ENCODE measurements around the gene HSF2BP. TPM values are rescaled to one million over a fixed set of nuclear protein-coding genes. Genes with fewer than 3 reads are reported as not detected.

Gene HSF2BP
- total RNA-seq, 4 donors from 2014 or later: 0.63 to 1.2 (median 0.66) TPM; not detected in 1

DNA sequence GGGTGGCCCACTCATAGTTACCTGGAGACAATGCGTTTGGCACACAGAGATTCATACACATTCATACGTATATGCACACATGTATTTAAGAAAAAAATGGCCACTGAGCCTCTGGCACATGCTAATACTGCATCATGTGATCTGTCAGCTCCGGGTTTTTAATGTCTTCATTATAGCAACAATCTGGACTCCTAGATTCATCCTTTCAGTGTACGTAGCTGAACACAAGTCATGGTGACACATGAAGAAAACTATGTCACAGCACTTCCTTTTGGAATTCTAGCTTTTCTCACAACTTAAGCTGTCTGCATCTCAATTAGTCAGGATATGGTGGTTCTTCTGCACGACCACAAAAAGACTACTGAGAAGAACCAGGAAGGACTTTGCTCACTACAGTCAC lies 24.7 kb downstream of the HSF2BP start:
- no peaks in the 10 kb centered on the region for H3K27me3 ChIP-seq
- WGBS: 79% methylated on average over 5 of the region's 5 CpGs
- no peaks in the 10 kb centered on the region for H3K9me3 ChIP-seq
- H3K4me3 ChIP-seq: no peak overlapping the region
- no peak for DNase-seq (ENCODE audit: extremely low spot score)
- no peak overlapping the region for H3K27ac ChIP-seq (replicated peaks in 1 of 4)
- intact Hi-C loops (cut with DNase I): no loop called here
- H3K36me3 ChIP-seq: no peaks in the 10 kb centered on the region
- TF ChIP-seq POLR2AphosphoS5 (IDR thresholded peaks at IDR 0.05): no peak
- TF ChIP-seq, protein P1, sequence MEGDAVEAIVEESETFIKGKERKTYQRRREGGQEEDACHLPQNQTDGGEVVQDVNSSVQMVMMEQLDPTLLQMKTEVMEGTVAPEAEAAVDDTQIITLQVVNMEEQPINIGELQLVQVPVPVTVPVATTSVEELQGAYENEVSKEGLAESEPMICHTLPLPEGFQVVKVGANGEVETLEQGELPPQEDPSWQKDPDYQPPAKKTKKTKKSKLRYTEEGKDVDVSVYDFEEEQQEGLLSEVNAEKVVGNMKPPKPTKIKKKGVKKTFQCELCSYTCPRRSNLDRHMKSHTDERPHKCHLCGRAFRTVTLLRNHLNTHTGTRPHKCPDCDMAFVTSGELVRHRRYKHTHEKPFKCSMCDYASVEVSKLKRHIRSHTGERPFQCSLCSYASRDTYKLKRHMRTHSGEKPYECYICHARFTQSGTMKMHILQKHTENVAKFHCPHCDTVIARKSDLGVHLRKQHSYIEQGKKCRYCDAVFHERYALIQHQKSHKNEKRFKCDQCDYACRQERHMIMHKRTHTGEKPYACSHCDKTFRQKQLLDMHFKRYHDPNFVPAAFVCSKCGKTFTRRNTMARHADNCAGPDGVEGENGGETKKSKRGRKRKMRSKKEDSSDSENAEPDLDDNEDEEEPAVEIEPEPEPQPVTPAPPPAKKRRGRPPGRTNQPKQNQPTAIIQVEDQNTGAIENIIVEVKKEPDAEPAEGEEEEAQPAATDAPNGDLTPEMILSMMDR (IDR thresholded peaks at IDR 0.05): no peak
- TF ChIP-seq POLR2A (IDR thresholded peaks at IDR 0.05; ENCODE audit: low read depth): no peak
- no peak for TF ChIP-seq EP300 (IDR thresholded peaks at IDR 0.05)
- H3K4me1 ChIP-seq: no peaks in the 10 kb centered on the region

DNA sequence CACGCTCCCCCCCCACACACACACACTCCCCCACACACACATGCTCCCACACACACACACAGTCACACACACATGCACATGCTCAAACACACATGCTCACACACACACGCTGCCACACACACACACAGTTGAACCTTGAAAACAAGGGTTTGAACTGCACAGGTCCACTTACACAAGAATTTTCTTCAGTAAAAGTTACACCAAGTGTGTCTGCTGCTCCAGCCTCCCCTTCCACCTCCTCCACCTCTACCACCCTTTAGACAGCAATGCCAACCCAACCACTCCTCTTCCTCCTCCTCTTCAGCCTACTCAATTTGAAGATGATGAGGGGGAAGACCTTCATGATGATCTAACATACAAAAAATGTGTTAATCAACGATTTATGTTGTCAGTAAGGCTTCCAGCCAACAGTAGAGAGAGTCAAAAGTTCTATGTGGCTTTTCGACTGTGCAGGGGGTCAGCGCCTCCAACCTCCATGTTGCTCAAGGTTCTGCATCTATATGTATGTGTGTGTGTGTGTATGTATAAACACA lies 26.8 kb downstream of the HSF2BP start:
- no peak for DNase-seq (ENCODE audit: extremely low spot score)
- Histone ChIP-seq H3K9me3 (peaks cover 0 to 10% (median 0%) of the 10 kb centered on the region in 4 donors), H3K27me3 (no peaks in the 10 kb centered on the region), H3K36me3 (no peaks in the 10 kb centered on the region), H3K4me1 (no peaks in the 10 kb centered on the region), H3K4me3 (no peak overlapping the region), H3K27ac (replicated peaks in 1 of 4) (no peak overlapping the region)
- TF ChIP-seq POLR2A (IDR thresholded peaks at IDR 0.05; ENCODE audit: low read depth) (no peak), EP300 (IDR thresholded peaks at IDR 0.05) (no peak), POLR2AphosphoS5 (IDR thresholded peaks at IDR 0.05) (no peak)
- TF ChIP-seq, protein P1 (IDR thresholded peaks at IDR 0.05): no peak
- intact Hi-C loops (cut with DNase I): no loop called here
- 92% methylated on average over 5 of the region's 5 CpGs for WGBS

DNA sequence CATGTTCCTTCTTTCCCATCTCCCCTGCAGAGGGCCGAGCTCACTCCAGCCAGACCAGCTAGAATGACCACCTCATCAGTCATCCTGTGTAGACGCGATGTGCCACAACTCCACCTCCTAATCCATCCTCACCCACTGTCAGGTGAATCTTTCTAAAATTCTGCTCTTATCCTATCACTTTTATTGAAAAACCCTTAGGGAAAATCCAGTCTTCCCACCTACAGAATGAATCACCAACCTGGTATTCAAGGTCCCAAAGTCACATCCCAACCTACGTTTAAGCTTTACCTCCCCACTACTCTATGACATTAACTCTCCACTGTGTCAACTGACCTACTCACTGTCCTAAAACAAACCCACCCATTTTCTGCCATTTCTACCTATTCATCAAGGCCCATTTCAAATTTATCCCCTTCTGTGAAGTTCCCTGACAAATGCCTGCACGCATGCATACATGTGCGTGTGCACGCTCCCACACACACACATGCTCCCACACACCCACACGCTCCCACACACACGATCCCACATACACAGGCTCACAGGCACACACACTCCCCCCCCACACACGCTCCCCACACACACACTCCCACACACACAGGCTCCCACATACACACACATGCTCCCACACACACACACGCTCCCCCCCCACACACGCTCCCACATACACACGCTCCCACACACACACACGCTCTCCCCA lies 27.7 kb downstream of the HSF2BP start:
- Histone ChIP-seq H3K36me3 (no peaks in the 10 kb centered on the region), H3K4me1 (no peaks in the 10 kb centered on the region), H3K27ac (replicated peaks in 1 of 4) (no peak overlapping the region), H3K4me3 (no peak overlapping the region), H3K9me3 (peaks cover 0 to 10% (median 0%) of the 10 kb centered on the region in 4 donors), H3K27me3 (no peaks in the 10 kb centered on the region)
- no peak for TF ChIP-seq EP300 (IDR thresholded peaks at IDR 0.05)
- TF ChIP-seq, protein P1 (IDR thresholded peaks at IDR 0.05): no peak
- no peak for TF ChIP-seq POLR2A (IDR thresholded peaks at IDR 0.05; ENCODE audit: low read depth)
- no peak for TF ChIP-seq POLR2AphosphoS5 (IDR thresholded peaks at IDR 0.05)
- intact Hi-C loops (cut with DNase I): no loop called here
- DNase-seq (ENCODE audit: extremely low spot score): no peak
- WGBS: 94% methylated on average over 14 of the region's 14 CpGs

DNA sequence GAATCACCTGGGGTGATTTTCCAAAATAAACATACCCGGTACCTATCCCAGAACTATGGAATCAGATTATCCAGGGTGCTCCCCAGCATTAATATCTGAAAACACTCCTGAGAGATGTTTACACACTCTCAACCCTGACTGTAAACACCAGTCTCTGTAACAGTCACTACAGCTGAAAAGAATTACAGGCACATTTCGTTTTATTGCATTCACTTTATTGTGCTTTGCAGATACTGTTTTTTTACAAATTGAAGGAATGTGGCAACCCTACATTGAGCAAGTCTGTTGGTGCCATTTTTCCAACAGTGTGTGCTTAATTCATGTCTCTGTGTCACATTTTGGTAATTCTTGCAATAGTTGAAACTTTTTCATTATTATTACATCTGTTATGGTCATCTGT lies 31.8 kb downstream of the HSF2BP start:
- no peak for TF ChIP-seq POLR2A (IDR thresholded peaks at IDR 0.05; ENCODE audit: low read depth)
- TF ChIP-seq EP300 (IDR thresholded peaks at IDR 0.05): no peak
- TF ChIP-seq, protein P1 (IDR thresholded peaks at IDR 0.05): no peak
- TF ChIP-seq POLR2AphosphoS5 (IDR thresholded peaks at IDR 0.05): no peak
- no peak overlapping the region for H3K4me3 ChIP-seq
- no peak overlapping the region for H3K27ac ChIP-seq (replicated peaks in 1 of 4)
- H3K27me3 ChIP-seq: no peaks in the 10 kb centered on the region
- WGBS: 87% methylated on average over 2 of the region's 2 CpGs
- peaks cover 0 to 10% (median 0%) of the 10 kb centered on the region in 4 donors for H3K9me3 ChIP-seq
- H3K4me1 ChIP-seq: no peaks in the 10 kb centered on the region
- intact Hi-C loops (cut with DNase I): no loop called here
- H3K36me3 ChIP-seq: no peaks in the 10 kb centered on the region
- no peak for DNase-seq (ENCODE audit: extremely low spot score)
